AG09309 (cell line): ENCODE results near the gene OR14C36.

Experiments
- DNase-seq: peaks from one replicate; pipeline ENCODE4 v3.0.0-alpha.2; 2010; ENCODE audit warnings: low read depth
- H3K4me3 ChIP-seq: 2 replicates; pipeline ENCODE4 v1.5.1; 2011; ENCODE audit warnings: mild to moderate bottlenecking, low read depth, low read length, moderate library complexity; ENCODE audit not compliant: control insufficient read depth
- TF ChIP-seq, protein P1 (sequence below): IDR thresholded peaks from 2 replicates; pipeline ENCODE4 v1.5.1; 2011; ENCODE audit warnings: mild to moderate bottlenecking, low read depth, low read length, inconsistent platforms; ENCODE audit not compliant: insufficient read depth, control insufficient read depth; ENCODE audit errors: missing control alignments

Gene OR14C36

GRCh38 chr1:248380854-248381253 is 32.3 kb downstream of the OR14C36 start:
- DNase-seq, result no peak
- TF ChIP-seq, protein P1, sequence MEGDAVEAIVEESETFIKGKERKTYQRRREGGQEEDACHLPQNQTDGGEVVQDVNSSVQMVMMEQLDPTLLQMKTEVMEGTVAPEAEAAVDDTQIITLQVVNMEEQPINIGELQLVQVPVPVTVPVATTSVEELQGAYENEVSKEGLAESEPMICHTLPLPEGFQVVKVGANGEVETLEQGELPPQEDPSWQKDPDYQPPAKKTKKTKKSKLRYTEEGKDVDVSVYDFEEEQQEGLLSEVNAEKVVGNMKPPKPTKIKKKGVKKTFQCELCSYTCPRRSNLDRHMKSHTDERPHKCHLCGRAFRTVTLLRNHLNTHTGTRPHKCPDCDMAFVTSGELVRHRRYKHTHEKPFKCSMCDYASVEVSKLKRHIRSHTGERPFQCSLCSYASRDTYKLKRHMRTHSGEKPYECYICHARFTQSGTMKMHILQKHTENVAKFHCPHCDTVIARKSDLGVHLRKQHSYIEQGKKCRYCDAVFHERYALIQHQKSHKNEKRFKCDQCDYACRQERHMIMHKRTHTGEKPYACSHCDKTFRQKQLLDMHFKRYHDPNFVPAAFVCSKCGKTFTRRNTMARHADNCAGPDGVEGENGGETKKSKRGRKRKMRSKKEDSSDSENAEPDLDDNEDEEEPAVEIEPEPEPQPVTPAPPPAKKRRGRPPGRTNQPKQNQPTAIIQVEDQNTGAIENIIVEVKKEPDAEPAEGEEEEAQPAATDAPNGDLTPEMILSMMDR, result no peak
- H3K4me3 ChIP-seq, result no peak overlapping the region

DNA sequence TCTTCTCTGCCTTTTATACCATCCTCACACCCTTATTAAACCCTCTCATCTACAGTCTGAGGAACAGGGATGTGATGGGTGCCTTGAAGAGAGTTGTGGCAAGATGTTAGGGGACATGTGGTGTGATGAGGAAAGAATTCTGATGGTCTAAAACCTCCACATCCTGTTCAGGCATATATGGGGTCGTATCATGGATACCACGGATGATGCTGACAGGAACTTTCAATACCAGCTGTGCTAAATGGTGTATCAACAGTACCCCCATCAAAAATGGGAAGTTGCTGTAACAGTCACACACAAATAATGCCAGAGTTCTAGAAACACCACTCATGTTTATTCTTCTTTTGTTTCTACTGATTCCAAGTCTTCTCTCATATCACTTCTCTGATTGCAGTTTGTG is 39.9 kb downstream of the OR14C36 start:
- no peak for DNase-seq

DNA sequence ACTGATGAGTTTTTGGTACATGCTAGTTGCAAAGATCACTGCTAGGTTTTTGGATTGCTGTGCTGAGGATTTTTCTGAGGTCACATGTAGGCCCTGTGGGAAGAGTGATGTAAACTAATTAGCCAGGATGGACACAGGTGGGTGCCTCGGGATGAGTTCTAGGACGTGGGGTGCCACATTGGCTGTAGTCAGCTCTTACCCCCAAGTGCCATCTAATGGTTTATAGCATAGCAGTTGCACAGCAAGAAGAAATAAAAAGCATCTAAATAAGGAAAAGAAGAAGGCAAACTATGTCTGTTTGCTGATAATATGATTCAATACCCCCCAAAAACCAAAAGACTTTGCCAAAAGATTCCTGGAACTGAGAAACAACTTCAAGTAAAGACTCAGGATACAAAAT is 44.5 kb downstream of the OR14C36 start:
- TF ChIP-seq, protein P1, result no peak
- H3K4me3 ChIP-seq, result no peak overlapping the region
- no peak for DNase-seq

More for the DNA sequence above, 39.9 kb downstream of the OR14C36 start:
- TF ChIP-seq, protein P1, result no peak
- H3K4me3 ChIP-seq, result no peak overlapping the region
